ENCODE data around the gene ARAP1.

GRCh38 chr11:72637926-72638325 lies 114.3 kb downstream of the ARAP1 start:
- TF ChIP-seq POLR2AphosphoS5 (IDR thresholded peaks at IDR 0.05; ENCODE audit: low read depth, low read length) (no peak), TAF1 (IDR thresholded peaks at IDR 0.05; ENCODE audit: low read depth, low read length) (no peak), POLR2A (IDR thresholded peaks at IDR 0.05; ENCODE audit: low read depth, low read length) (no peak), SPI1 (IDR thresholded peaks at IDR 0.05; ENCODE audit: low read depth, low read length) (no peak), POU2F2 (IDR thresholded peaks at IDR 0.05; ENCODE audit: low read depth, low read length) (no peak)
